Stomach (tissue), 4 donors: ENCODE measurements around the gene CBLB.

ENCODE experiments used
- POLR2A ChIP-seq, 4 donors: fragments of 450-650 bp; IDR thresholded peaks; one replicate each; pipeline ENCODE4 v1.6.1; 2016; ENCODE audit warnings: antibody characterized with exemption in 4 of 4, control low read depth in 2 of 4, mild to moderate bottlenecking in 1 of 4, moderate library complexity in 1 of 4
- POLR2AphosphoS5 ChIP-seq, 3 donors: sonication (generic); formaldehyde crosslinking; IDR thresholded peaks; one replicate each; pipeline ENCODE4 v1.6.1; 2016; ENCODE audit warnings: antibody characterized with exemption in 3 of 3
- TF ChIP-seq, protein P1 (sequence below), 7 experiments: fragments of 450-650 bp in 4 of 7; fragments of 200-600 bp in 3 of 7; sonication (generic) in 3 of 7; IDR thresholded peaks; one replicate each; pipeline ENCODE4 v1.5.1; 2016 to 2019; ENCODE audit warnings: antibody characterized with exemption in 7 of 7, control low read depth in 2 of 7, mild to moderate bottlenecking in 1 of 7

DNA sequence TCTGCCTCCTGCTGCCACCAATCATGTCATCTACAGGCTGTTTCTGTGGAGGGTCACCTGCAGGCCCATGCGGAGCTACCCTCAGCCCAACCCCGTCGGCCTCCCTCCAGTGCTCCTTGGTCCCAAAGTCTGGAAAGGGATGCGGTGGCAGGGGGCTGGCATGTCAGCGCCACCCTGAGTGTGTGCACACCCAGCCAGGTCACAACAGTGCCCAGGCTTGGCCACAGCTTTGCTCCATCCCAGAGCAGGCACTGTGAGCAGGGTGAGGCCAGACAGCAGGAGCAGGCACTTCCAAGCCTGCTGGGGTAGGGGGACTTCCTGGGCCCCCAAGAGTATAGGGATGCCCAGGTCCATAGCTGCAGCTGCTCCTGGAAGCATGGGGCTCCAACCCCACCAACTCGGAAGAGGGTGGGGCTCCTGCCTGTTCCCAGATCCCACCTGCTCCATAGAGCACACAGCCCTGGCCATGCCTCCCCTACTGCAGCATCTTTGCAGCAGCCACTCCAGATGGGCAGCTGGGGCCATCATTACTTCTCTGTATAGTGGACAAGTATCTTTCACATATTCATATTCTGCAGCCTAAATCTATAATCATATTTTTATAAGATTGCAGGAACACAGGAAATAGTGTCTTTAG, 109.3 kb downstream of the CBLB start:
- TF ChIP-seq, protein P1, sequence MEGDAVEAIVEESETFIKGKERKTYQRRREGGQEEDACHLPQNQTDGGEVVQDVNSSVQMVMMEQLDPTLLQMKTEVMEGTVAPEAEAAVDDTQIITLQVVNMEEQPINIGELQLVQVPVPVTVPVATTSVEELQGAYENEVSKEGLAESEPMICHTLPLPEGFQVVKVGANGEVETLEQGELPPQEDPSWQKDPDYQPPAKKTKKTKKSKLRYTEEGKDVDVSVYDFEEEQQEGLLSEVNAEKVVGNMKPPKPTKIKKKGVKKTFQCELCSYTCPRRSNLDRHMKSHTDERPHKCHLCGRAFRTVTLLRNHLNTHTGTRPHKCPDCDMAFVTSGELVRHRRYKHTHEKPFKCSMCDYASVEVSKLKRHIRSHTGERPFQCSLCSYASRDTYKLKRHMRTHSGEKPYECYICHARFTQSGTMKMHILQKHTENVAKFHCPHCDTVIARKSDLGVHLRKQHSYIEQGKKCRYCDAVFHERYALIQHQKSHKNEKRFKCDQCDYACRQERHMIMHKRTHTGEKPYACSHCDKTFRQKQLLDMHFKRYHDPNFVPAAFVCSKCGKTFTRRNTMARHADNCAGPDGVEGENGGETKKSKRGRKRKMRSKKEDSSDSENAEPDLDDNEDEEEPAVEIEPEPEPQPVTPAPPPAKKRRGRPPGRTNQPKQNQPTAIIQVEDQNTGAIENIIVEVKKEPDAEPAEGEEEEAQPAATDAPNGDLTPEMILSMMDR (IDR thresholded peaks at IDR 0.05) = no peak
- no peak for TF ChIP-seq POLR2AphosphoS5 (IDR thresholded peaks at IDR 0.05)
- no peak for TF ChIP-seq POLR2A (IDR thresholded peaks at IDR 0.05)
